K562 (cell line): Measurements from ENCODE around the gene KRT16. TPM values are rescaled to one million over a fixed set of nuclear protein-coding genes. Genes with fewer than 3 reads are reported as not detected.
A peak's percentile ranks its signal among the peaks of the same experiment; 100 is the strongest.

Experiments used
- CHAMP1 ChIP-seq: fragments of 450-650 bp; IDR thresholded peaks from 2 replicates; pipeline ENCODE4 v1.6.1; 2016; ENCODE audit warnings: mild to moderate bottlenecking
- CREBBP ChIP-seq: IDR thresholded peaks from one replicate; pipeline ENCODE4 v1.6.1; 2012; ENCODE audit warnings: low read depth, mild to moderate bottlenecking, control low read depth, inconsistent platforms, low read length
- CTCFL ChIP-seq: IDR thresholded peaks from 2 replicates; pipeline ENCODE4 v1.6.1; 2011; ENCODE audit warnings: borderline replicate concordance, low read depth, mild to moderate bottlenecking, moderate library complexity, low read length; ENCODE audit not compliant: insufficient read depth, poor library complexity, severe bottlenecking
- DACH1 ChIP-seq: fragments of 450-650 bp; IDR thresholded peaks from 2 replicates; pipeline ENCODE4 v1.6.1; 2018; ENCODE audit not compliant: partially characterized antibody
- E2F8 ChIP-seq: fragments of 450-650 bp; IDR thresholded peaks from 2 replicates; pipeline ENCODE4 v1.7.1; 2018; ENCODE audit warnings: mild to moderate bottlenecking, low read depth; ENCODE audit not compliant: partially characterized antibody
- FOXK2 ChIP-seq, 2 experiments: fragments of 450-650 bp; IDR thresholded peaks in 1 of 2; conservative IDR thresholded peaks in 1 of 2; 2 replicates each; pipeline ENCODE4 v1.6.1; 2016; ENCODE audit warnings: low read depth in 2 of 2, mild to moderate bottlenecking in 1 of 2
- HNRNPK ChIP-seq: fragments of 200-400 bp; formaldehyde crosslinking; IDR thresholded peaks from one replicate; pipeline ENCODE4 v1.6.1; 2018; ENCODE audit warnings: mild to moderate bottlenecking, low read depth, low read length; ENCODE audit not compliant: poor library complexity, severe bottlenecking
- HOMEZ ChIP-seq: fragments of 250-450 bp; sonication (Bioruptor Pico); IDR thresholded peaks from 2 replicates; pipeline ENCODE4 v1.4.0; 2020; ENCODE audit warnings: mild to moderate bottlenecking, moderate library complexity
- MED1 ChIP-seq: sonication (generic); formaldehyde crosslinking; IDR thresholded peaks from 2 replicates; pipeline ENCODE4 v1.8.1; 2023; ENCODE audit warnings: missing genetic modification reagents, borderline replicate concordance
- MYBL2 ChIP-seq, 2 experiments: fragments of 450-650 bp in 1 of 2; sonication (generic) in 1 of 2; formaldehyde crosslinking in 1 of 2; IDR thresholded peaks; 2 replicates each; pipeline versions ENCODE4 v1.6.1 to v1.8.1; 2017 to 2022; ENCODE audit warnings: borderline replicate concordance in 1 of 2, inconsistent platforms in 1 of 2, low read depth in 1 of 2, mild to moderate bottlenecking in 1 of 2, missing genetic modification reagents in 1 of 2, moderate library complexity in 1 of 2
- NFE2 ChIP-seq: IDR thresholded peaks from 2 replicates; pipeline ENCODE4 v1.6.1; 2014; ENCODE audit warnings: antibody characterized with exemption, low read depth
- POLR2AphosphoS2 ChIP-seq: IDR thresholded peaks from 2 replicates; pipeline ENCODE4 v1.6.1; 2012; ENCODE audit warnings: low read length, improper control_type of control experiment
- RBM15 ChIP-seq: fragments of 200-400 bp; formaldehyde crosslinking; IDR thresholded peaks from 2 replicates; pipeline ENCODE4 v1.6.1; 2018; ENCODE audit warnings: mild to moderate bottlenecking, low read length, moderate library complexity; ENCODE audit not compliant: insufficient read depth
- STAT5B ChIP-seq: fragments of 250-450 bp; sonication (Bioruptor Pico); IDR thresholded peaks from 2 replicates; pipeline ENCODE4 v1.8.0; 2021; ENCODE audit warnings: mild to moderate bottlenecking, inconsistent platforms
- ZNF232 ChIP-seq: sonication (generic); formaldehyde crosslinking; IDR thresholded peaks from 2 replicates; pipeline ENCODE4 v1.8.0; 2022; ENCODE audit warnings: mild to moderate bottlenecking, missing genetic modification reagents
- ZNF444 ChIP-seq: fragments of 250-450 bp; sonication (Bioruptor Pico); IDR thresholded peaks from 2 replicates; pipeline ENCODE4 v1.4.0; 2020; ENCODE audit warnings: mild to moderate bottlenecking, moderate library complexity
- ZNF766 ChIP-seq: fragments of 200-800 bp; sonication (Bioruptor generic); conservative IDR thresholded peaks from 2 replicates; pipeline ENCODE4 v1.6.1; 2016; ENCODE audit warnings: missing genetic modification characterization, missing compliant biosample characterization
- polyA plus RNA-seq, 8 experiments: library from polyadenylated mRNA; depleted of rRNA in 4 of 8; stranded (reverse) in 5 of 8; unstranded in 3 of 8; fragments of >200 nt; fragmentation: Nextera tagmentation in 2 of 8; fragmentation: Illumina TruSeq in 1 of 8; extraction: Ambion mirVana in 2 of 8; extraction: Trizol in 1 of 8; gene quantifications; 2 replicates each; pipeline versions ENCODE4 v1.2.1 to v1.2.3, GENCODE V29; 2011 to 2014; ENCODE audit warnings: inconsistent platforms in 1 of 8, missing spikeins in 1 of 8
- total RNA-seq, 7 experiments: library from RNA; depleted of rRNA in 6 of 7; stranded (reverse); fragments of >200 nt in 6 of 7; fragmentation: Illumina TruSeq in 2 of 7; extraction: Trizol in 2 of 7; gene quantifications; 2 replicates each; pipeline versions ENCODE4 v1.2.1 to v1.2.3, GENCODE V29; 2011 to 2021; ENCODE audit warnings: low replicate concordance in 1 of 7

Gene KRT16
- total and polyA plus RNA-seq, 9 of the 15 experiments (the other 6 are each of a cell fraction or from before 2014, with no cell fraction given), result 0.04 TPM; not detected in 8

- no peak for TF ChIP-seq E2F8
- TF ChIP-seq CHAMP1, result no peak
- no peak for TF ChIP-seq RBM15
- TF ChIP-seq MYBL2 (IDR thresholded peaks at IDR 0.05; ENCODE audit: low read depth), result no peak
- no peak for TF ChIP-seq MYBL2 (CRISPR knock-in tag; IDR thresholded peaks at IDR 0.05; ENCODE audit: borderline replicate concordance)
- TF ChIP-seq NFE2, result no peak
- TF ChIP-seq MED1 (CRISPR knock-in tag), result no peak
- TF ChIP-seq FOXK2 (conservative IDR thresholded peaks at IDR 0.05 in 1 of 2, IDR thresholded peaks at IDR 0.05 in 1 of 2; ENCODE audit: low read depth in 2 of 2), result no peak
- TF ChIP-seq DACH1, result no peak
- TF ChIP-seq HNRNPK, result no peak
- TF ChIP-seq CREBBP, result no peak
- no peak for TF ChIP-seq HOMEZ (CRISPR knock-in tag)
- no peak for TF ChIP-seq ZNF766 (CRISPR knock-in tag)
- TF ChIP-seq STAT5B, result no peak
- no peak for TF ChIP-seq ZNF232 (CRISPR knock-in tag)
- peak; percentile 43 for TF ChIP-seq CTCFL
- no peak for TF ChIP-seq ZNF444 (CRISPR knock-in tag)
- TF ChIP-seq POLR2AphosphoS2, result no peak
Measured at GRCh38 chr17:41648411-41649195, 36.0 kb upstream of the KRT16 start (continued).
